ENCODE measurements around the gene CAMP. TPM values are rescaled to one million over a fixed set of nuclear protein-coding genes. Genes with fewer than 3 reads are reported as not detected.
"Not testable (repeated sequence)": the region's sequence is repeated elsewhere in the genome, so short reads cannot be mapped to it uniquely, and the experiment has no call there.

Gene CAMP
- total RNA-seq, 2 donors from 2014 or later: not detected

DNA sequence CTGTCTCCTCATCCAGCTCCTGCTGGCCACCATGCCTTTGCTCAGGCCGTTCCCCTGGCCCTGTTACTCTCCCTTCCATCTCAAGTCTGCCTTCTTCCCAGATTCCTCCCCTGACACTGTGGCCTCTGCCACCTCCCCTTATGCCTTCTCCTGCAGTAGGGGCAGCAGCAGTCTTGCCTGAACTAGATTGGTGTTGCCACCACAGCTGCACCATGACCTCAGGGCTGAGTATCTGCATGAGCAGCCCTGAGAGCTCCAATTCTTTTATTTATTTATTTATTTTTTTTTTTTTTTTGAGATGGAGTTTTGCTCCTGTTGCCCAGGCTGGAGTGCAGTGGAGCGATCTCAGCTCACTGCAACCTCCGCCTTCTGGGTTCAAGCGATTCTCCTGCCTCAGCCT, 13.8 kb upstream of the CAMP start:
- TF ChIP-seq, protein P1, sequence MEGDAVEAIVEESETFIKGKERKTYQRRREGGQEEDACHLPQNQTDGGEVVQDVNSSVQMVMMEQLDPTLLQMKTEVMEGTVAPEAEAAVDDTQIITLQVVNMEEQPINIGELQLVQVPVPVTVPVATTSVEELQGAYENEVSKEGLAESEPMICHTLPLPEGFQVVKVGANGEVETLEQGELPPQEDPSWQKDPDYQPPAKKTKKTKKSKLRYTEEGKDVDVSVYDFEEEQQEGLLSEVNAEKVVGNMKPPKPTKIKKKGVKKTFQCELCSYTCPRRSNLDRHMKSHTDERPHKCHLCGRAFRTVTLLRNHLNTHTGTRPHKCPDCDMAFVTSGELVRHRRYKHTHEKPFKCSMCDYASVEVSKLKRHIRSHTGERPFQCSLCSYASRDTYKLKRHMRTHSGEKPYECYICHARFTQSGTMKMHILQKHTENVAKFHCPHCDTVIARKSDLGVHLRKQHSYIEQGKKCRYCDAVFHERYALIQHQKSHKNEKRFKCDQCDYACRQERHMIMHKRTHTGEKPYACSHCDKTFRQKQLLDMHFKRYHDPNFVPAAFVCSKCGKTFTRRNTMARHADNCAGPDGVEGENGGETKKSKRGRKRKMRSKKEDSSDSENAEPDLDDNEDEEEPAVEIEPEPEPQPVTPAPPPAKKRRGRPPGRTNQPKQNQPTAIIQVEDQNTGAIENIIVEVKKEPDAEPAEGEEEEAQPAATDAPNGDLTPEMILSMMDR (IDR thresholded peaks at IDR 0.05): no peak
- no peak for TF ChIP-seq POLR2A (IDR thresholded peaks at IDR 0.05)
- Histone ChIP-seq H3K27me3 (no peaks in the 10 kb centered on the region), H3K27ac (no peak overlapping the region), H3K4me3 (no peak overlapping the region), H3K4me1 (peaks cover 2% of the 10 kb centered on the region), H3K36me3 (replicated peaks in 1 of 2; ENCODE audit: insufficient read depth in 1 of 2, low read depth in 2 of 2) (no peaks in the 10 kb centered on the region), H3K9me3 (no peaks in the 10 kb centered on the region)
- no peak for DNase-seq
- WGBS, 2 donors: 88 to 99% methylated on average over 4 of the region's 4 CpGs
- intact Hi-C loops (cut with DNase I): no loop called here
- no peak for ATAC-seq

DNA sequence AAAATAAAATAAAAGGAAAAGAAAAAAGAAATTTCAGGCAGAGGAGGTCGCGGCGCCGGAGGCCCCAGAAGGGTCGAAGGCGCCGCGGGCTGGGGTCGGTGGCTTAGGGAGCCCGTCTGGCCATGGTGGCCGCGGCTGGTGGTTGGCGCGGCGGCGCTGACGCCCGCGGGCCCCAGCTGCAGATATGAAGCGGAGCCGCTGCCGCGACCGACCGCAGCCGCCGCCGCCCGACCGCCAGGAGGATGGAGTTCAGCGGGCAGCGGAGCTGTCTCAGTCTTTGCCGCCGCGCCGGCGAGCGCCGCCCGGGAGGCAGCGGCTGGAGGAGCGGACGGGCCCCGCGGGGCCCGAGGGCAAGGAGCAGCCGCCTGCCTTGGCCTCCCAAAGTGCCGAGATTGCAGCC, 12.8 kb upstream of the CAMP start:
- H3K27ac ChIP-seq; H3K27me3 ChIP-seq; H3K9me3 ChIP-seq; H3K36me3 ChIP-seq (replicated peaks in 1 of 2; ENCODE audit: insufficient read depth in 1 of 2, low read depth in 2 of 2); H3K4me3 ChIP-seq; intact Hi-C loops (cut with DNase I); DNase-seq; ATAC-seq: not testable (repeated sequence)
- WGBS, 2 donors: 92% methylated on average over 41 of the region's 48 CpGs; no CpG with 5 or more reads in 1 of the 2 donors
- peaks cover 13% of the 10 kb centered on the region for H3K4me1 ChIP-seq

DNA sequence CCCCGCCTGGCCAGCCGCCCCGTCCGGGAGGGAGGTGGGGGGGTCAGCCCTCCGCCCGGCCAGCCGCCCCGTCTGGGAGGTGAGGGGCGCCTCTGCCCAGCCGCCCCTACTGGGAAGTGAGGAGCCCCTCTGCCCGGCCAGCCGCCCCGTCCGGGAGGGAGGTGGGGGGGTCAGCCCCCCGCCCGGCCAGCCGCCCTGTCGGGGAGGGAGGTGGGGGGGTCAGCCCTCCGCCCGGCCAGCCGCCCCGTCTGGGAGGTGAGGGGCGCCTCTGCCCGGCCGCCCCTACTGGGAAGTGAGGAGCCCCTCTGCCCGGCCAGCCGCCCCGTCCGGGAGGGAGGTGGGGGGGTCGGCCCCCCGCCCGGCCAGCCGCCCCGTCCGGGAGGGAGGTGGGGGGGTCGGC, 11.5 kb upstream of the CAMP start:
- ATAC-seq; intact Hi-C loops (cut with DNase I); H3K36me3 ChIP-seq (replicated peaks in 1 of 2; ENCODE audit: insufficient read depth in 1 of 2, low read depth in 2 of 2); DNase-seq; H3K27ac ChIP-seq; H3K4me3 ChIP-seq; H3K9me3 ChIP-seq; H3K27me3 ChIP-seq: not testable (repeated sequence)
- H3K4me1 ChIP-seq: peaks cover 26% of the 10 kb centered on the region
- no CpG with 5 or more reads among the region's 36 CpGs for WGBS, 2 donors

DNA sequence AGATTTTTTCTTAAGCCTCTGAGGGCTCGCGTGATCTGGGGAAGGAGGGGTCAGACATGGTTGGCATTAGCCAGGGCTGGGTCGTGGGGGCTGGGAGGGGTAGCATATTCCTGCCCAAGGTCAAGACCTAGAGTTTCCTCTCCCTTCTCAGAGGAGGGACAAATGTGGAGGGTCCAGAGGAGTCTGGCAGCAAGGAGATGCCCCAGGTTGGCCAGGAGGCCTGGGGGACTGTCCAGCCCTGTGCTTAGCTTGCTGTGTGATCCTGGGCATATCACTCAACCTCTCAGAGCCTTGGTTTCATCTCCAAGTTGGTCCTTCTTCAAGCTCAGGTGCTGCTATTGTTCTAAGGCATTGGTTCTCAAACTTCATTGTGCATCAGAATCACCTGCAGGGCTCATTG, 9.1 kb upstream of the CAMP start:
- no peaks in the 10 kb centered on the region for H3K36me3 ChIP-seq (replicated peaks in 1 of 2; ENCODE audit: insufficient read depth in 1 of 2, low read depth in 2 of 2)
- no peak for ATAC-seq
- TF ChIP-seq POLR2A (IDR thresholded peaks at IDR 0.05): no peak
- TF ChIP-seq, protein P1 (IDR thresholded peaks at IDR 0.05): no peak
- no peak overlapping the region for H3K27ac ChIP-seq
- peaks cover 37% of the 10 kb centered on the region for H3K4me1 ChIP-seq
- no peaks in the 10 kb centered on the region for H3K9me3 ChIP-seq
- H3K4me3 ChIP-seq: no peak overlapping the region
- WGBS, 2 donors: 91% methylated on average over 3 of the region's 3 CpGs; no CpG with 5 or more reads in 1 of the 2 donors
- H3K27me3 ChIP-seq: no peaks in the 10 kb centered on the region
- intact Hi-C loops (cut with DNase I): no loop called here
- DNase-seq: no peak

DNA sequence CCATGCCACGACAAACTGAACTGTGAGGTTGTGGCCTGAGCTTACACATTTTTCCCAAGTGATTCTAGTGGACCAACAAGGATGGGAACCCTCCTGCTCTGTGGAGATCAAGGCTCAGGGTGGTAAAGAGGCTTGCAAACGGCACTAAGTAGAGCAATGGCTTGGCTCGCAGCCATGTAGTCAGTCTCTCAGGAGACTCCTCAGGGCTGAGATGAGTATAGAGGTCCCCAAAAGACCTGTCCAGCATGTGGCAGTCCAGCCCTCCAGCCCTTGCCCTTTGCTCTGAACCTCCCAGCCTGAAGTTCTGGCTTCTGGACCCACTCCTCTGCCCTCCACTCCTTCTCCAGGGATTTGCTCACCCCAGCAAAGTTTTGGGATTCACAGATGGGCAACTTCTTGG, 8.3 kb upstream of the CAMP start:
- intact Hi-C loops (cut with DNase I): no loop called here
- ATAC-seq: peak; percentile 21
- TF ChIP-seq, protein P1 (IDR thresholded peaks at IDR 0.05): no peak
- TF ChIP-seq POLR2A (IDR thresholded peaks at IDR 0.05): no peak
- H3K27ac ChIP-seq: peak overlapping the region in 3 of 4 donors; percentile 40 to 61 (median 49)
- H3K4me1 ChIP-seq: peaks cover 37% of the 10 kb centered on the region
- no peak overlapping the region for H3K4me3 ChIP-seq
- WGBS, 2 donors: 0 to 68% methylated on average over 1 to 3 of the region's 3 CpGs
- H3K36me3 ChIP-seq (replicated peaks in 1 of 2; ENCODE audit: insufficient read depth in 1 of 2, low read depth in 2 of 2): no peaks in the 10 kb centered on the region
- no peaks in the 10 kb centered on the region for H3K9me3 ChIP-seq
- no peaks in the 10 kb centered on the region for H3K27me3 ChIP-seq
- DNase-seq: peak in 2 of 4 donors; percentile 36 to 38

DNA sequence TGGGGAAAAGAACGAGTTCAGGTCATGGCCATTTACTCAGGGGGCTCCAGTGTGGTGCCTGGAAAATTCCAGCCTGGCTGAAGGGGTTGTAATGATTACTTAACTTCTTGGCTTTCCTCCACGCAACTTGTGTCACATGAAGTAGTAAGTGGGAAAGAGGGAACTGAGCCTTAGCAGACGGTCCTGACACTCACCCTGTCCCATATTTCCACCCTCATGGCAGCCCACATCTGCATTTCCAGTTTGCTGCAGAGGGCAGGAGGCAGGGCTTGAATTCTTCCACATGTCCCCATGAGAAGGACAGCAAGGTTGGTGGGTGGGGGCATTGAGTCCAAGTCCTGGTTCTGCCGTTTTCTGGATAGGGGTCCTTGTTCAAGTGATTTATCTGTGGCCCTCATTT, 7.8 kb upstream of the CAMP start:
- peak in 3 of 4 donors; percentile 32 to 56 (median 37) for DNase-seq
- peak; percentile 68 for ATAC-seq
- Histone ChIP-seq H3K27ac (peak overlapping the region in 3 of 4 donors; percentile 40 to 61 (median 49)), H3K4me3 (no peak overlapping the region), H3K27me3 (no peaks in the 10 kb centered on the region), H3K9me3 (no peaks in the 10 kb centered on the region), H3K36me3 (replicated peaks in 1 of 2; ENCODE audit: insufficient read depth in 1 of 2, low read depth in 2 of 2) (no peaks in the 10 kb centered on the region), H3K4me1 (peaks cover 37% of the 10 kb centered on the region)
- no peak for TF ChIP-seq POLR2A (IDR thresholded peaks at IDR 0.05)
- TF ChIP-seq, protein P1 (IDR thresholded peaks at IDR 0.05): no peak
- intact Hi-C loops (cut with DNase I): no loop called here
- WGBS, 2 donors: 21 to 22% methylated on average over 4 of the region's 4 CpGs

Data from body of pancreas (tissue), 4 donors.